HG03280 (cell line): ENCODE data around the gene C2orf72.

ENCODE experiments used
- ATAC-seq: cut with Tn5 transposase; IDR thresholded peaks from one replicate; pipeline ENCODE4 v1.9.1; 2021; ENCODE audit warnings: mild to moderate bottlenecking, moderate library complexity; ENCODE audit not compliant: unreplicated experiment

Gene C2orf72

DNA sequence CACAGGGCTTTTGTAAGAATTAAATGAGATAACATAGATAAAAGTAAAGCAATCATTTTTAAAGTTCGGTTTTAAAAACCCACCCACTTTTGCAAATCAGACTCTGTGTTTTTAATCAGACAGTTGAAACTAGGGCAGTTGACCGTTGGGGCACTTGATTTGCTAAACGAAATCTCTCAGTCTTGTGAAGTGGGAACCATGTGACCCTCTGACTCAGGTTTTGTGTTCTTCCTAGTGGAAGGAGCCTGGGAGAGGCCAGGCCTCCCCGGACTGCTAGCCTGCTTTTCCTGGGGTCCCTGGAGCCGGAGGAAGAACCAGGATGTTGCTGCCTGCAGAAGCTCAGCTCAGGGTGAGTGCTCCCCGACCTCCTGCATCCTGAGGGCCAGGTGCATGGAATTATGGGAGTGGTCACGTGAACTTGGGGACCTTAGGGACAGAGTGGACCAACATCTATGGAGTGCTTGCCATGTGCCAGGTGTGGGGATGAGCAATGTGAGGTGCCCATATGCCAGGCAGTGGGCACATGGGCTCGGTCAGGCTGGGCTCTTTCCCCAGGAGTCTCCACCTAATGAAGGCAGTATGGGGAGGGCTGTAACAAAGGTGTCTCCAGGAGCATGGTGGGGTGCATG lies 3.9 kb downstream of the C2orf72 start:
- no peak for ATAC-seq

DNA sequence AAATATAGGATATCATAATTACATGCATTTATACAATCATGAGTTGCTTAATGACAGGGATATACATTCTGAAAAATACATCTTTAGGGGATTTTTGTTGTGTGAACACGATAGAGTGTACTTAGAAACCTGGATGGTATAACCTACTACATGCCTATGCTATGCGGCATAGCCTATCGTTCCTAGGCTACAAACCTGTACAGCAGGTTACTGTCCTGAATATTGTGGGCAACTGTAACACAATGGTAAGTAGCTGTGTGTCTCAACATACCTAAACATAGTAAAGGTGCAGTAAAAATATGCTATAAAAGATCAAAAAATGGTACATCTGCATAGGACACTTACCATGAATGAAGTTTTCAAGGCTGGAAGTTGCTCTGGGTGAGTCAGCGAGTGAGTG lies 6.5 kb downstream of the C2orf72 start:
- no peak for ATAC-seq

DNA sequence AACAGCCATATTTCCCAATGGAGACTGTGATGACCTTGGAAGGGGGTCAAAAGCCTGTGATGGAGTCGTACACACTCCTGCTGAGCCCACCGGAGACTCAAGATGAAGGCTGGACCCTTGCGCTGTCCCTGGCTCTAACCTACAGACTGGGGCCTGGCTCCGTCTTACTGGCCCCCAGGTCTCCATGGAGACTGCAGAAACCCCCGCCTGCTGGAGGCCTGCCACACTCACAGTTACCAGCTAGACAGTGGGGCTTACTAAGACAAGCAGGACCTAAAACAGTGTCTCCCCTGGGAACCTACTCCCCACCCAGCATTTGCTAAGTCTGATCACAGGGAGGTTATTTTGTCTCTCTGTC lies 9.6 kb downstream of the C2orf72 start:
- no peak for ATAC-seq

DNA sequence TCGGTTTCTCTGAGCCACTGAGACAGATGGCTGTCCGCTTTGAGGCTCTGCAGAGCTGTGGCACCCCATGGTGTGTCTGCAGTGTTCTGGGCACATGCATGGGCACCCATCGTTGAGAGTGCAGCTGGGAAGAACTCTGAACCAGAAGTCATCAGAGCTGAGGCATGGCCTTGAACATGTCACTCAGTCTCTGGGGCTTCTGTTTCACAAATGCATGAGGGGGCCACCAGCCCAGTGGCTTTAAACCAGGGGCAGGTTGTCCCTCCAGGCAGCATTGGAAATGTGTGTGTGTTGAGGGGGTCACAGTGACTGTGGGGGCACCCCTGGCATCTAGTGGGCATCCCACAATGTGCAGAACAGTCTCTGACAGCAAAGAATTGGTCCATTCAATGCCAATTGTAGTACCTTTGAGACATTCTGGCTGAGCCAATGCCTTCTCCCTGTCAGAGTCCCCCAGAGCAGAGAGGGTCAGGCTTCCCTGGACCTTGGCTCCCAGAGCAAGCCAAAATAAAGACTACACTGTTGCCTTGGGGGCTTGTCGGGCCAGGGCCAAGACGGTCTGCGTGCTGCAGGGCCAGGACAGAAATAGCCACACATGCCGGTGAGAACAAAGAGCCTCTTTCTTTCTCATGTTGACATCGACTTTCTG lies 10.1 kb downstream of the C2orf72 start:
- ATAC-seq, result no peak

DNA sequence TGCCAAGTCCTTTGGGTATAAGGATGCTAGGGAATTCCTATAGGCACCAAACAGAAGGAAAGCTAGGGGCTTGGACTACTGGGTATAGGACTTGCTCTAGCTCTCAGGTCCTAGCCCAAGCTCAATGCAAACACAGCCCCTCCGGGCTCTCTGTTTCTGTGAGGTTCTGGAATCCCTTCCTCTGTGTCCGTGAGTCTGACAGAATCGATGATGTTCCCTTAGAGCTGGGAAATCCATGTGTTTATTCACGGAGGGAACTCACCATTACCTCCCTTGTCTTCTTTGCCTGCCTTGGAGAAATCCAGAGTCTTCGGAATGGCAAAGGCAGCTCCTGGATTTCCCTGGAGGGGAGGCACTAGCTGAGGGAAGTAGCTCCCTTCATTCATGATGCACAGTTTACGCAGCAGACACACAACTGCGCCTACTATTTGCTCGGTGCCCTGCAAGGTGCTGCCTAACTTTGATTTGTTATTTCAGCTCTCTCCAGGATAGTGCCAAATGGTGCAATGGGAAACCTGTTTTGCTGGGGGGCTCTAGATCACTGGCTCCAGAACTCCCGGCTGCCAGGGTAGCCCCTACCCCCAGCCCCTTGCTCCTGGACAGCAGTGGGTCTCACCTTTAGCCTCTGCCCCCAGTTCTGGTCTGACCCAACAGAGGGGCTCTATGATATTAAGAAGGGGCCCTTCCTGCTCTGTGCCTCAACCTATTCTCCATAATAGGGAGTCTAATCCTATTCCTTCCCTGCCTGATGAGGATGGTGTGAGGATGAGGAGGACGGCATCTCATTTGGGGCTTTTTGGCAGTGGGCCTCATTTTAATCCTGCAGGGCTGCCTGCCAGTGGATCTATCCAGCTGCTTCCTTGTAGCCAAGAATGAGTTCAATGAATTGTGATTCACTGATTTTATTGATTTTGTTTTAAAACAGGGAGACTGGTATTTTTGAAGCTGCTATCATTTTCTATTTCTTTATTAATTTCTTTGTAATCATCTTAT lies 10.9 kb downstream of the C2orf72 start:
- no peak for ATAC-seq

DNA sequence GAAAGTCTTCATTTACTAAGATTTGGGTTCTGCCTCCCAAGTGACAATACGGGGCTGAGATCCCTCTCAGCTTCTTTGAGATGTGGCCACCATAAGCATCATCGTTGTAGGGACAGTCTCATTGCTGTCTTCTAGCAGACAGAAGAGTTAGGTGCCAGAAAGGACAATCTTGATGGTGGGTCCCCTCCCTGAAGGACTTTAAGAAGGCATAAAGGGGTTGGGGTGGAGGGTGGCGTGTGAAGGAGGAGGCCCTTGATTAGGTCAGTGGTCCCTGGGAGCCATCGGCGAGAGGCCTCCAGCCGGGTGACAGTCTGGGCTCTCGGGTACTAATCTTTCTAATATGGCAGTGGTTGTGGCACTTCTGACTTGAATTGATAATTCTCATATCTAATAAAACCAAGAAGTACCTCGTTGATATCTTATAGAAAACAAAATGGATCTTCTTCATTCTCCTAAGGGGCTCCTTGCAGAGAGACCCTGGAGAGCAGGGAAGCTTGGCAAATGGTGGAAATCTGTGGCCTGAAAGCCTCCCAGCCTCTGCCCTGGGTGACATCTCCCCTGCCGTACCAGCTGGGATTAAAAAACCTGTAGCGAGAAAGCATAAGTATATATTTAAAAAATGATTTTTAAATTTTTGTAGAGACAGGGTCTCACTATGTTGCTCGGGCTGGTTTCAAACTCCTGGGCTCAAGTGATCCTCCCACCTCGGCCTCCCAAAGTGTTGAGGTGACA lies 12.1 kb downstream of the C2orf72 start:
- ATAC-seq, result no peak

DNA sequence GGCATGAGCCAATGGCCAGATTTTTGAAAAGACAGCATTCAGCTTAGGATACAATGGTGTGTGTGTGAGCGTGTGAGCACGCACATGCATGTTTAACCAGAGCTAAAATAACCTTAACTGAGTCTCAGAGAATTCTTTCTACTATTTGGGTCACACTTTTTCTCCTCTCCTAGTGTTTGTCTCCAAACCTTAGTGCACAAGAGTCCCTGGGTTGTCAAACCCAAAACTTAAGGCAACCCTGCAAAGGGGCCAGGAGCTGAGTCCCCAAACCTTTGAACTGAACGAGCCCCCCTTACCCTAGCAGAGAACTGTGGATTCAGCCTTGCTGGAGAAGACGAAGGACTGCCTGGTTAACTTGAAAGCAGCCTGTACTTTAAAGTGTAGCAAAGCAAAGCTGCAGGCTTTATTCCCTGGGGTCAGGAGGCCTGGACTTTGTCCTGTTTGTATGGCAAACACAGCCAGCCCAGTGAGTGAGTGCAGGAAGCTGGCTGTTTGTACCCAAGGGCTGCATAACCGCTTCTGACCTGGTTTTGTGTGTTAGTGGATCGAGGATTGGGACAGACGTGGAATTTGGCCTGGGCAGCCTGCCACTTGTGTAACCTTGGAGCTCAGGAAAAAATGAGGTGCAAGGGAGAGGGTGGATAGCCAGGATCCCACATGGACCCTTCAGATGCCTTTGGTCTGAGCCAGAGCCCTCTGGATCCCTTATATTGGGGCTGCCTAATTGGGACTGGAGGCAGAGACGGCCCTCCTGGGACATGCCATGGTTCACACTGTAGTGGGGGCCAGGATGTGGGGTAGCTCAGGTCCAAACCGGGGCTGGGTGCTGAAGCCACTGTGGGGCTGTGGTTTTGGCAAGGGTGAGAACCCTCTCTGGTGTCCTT lies 12.9 kb downstream of the C2orf72 start:
- no peak for ATAC-seq

DNA sequence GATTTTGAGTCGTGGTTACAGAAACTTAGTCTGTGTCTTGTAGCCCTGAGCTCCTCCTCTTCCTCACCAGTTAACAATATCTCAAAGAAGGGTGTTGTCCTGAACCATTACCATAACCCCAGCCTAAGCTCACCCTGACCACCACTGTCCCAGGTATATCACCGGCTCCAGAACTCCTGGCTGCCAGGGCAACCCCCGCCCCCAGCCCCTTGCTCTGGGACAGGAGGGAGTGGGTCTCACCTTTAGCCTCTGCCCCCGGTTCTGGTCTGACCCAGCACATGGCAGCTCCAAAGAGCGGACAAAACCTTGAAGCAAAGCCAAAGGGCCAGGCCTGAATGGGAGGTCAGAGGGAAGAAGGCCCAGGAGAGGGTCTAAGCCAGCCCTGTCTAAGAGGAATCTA lies 13.8 kb downstream of the C2orf72 start:
- no peak for ATAC-seq

DNA sequence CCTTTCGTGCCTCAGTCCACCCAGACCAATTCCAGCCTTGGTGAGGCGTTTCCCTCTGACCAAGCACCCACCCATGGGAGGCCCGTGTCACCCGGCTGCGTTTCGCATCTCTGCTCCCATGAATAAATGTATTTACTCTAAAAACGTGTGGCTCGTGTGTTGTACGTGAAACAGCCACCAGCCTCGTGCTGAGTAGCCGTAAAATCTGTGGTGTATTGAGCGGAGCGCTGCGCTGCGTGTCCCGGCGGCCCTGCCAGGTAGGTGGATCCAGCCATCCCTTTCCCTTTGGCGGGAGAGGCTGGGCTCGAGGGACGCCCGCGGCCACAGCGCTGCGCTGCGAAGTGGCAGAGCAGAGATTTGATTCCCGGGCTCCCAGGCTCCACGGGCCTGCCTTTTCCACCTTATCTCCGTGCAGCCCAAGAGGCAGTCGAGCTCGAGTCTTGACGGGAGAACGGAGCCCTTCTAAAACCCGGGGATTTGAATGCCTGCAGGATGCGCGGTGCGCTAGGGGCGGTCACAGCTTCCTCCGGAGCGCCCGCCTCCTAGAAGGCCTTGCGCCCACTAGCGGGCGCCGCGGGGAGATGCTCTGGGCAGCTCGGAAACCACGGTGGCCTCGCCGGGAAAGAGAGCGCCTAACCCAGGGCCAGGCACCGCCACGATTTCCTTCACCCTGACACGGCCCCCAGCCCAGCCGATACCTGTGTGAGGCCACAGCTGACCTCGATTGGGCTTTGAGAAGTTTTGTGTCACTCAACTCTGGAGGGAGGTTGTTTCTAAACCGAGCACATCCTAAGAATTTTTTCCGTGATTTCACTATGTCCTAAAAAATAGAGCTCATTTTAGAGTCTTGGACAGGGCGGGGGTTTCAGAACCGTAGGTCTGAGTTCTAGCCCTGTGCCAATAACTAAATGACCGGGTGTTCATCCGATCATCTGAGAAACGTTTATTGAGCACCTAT lies 15.4 kb downstream of the C2orf72 start:
- ATAC-seq, result peak; percentile 64

DNA sequence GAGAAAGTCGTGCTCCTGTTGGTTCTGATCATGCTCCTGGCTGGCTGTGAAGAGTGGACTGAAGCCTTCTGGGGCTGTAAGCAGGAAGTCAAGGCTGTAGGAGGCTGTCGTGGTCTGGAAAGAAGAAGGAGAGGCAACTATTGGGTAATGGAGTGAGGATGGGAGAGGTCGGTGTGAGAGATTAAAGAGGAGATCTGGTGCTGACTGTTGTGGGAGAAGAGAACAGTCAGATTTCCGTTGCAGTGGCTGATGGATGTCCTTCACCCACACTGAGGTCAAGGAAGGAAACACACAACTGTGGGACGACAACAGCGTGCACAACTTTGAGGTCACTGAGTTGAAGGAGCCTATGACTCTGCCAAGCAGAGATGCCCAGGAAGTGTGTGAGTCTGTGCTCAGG lies 16.5 kb downstream of the C2orf72 start:
- ATAC-seq, result no peak

DNA sequence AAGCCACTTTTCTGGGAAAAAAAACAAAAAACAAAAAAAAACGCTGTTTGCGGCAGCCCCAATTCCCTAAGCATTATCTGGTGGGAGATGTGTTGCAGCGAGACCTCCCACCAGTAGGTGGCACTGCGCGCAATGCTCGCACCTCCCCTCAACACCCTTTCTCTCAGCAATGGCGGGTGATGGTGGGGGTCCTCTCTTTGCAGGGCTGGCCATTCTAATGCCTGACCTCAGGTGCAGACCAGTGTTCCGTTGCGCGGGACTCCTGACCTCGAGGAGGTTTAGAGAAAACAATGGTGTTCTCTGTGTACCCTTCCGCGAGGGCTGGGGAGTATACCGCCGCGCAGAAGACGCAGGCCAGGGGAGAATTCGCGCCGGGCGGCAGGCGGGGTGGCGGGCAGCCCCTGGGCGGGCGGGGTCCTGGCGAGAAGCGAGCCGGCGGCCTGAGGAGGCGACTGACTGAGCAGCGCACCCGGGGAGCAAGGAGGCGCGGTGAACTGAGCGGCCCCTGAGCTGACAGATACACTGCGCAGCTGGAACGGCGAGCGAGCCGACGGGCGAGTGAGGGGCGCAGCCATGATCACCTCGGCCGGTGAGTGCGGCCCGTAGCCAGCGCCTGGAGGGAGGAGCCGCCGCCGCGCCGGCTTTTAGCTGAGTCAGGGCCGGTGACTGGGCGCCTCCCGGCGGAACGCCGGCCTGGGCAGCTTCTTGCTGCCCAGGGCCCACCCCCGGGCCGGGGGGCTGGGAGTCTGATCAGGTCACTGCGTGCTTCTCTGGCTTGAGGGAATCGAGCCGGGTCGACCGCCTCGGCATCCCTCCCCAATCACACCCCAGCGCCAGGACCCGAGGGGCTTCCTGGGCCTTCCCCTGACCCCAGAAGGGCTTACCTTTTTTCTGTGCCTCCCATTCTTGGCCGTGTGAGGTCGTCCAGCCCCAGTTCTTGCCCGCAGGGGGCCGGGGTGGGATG lies 19.4 kb downstream of the C2orf72 start, which contains the start of gene PSMD1:
Gene PSMD1 (plus strand): TSS at position 415 of the 964 bp plus-strand sequence. CDS start 159 bp downstream, at position 574.
- peak; percentile 75 for ATAC-seq

DNA sequence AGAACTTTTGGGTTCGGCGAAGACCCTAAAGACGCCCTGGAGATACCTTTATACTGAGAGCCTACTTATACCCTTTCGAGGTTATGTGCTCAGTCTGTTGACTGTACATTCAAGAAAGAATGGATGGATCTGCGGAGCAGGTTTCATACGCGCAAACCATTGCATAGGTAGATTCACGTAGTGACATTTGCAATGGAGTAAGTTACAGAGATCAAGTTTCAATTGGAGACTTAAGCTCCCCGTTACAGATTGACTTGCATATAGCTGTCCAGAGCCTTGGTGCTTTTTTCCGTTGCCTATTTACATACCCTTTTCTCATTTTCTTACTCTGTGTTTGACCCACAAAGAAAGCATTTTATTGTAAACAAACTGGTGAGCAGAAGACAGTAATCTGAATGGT lies 20.3 kb downstream of the C2orf72 start:
- no peak for ATAC-seq

DNA sequence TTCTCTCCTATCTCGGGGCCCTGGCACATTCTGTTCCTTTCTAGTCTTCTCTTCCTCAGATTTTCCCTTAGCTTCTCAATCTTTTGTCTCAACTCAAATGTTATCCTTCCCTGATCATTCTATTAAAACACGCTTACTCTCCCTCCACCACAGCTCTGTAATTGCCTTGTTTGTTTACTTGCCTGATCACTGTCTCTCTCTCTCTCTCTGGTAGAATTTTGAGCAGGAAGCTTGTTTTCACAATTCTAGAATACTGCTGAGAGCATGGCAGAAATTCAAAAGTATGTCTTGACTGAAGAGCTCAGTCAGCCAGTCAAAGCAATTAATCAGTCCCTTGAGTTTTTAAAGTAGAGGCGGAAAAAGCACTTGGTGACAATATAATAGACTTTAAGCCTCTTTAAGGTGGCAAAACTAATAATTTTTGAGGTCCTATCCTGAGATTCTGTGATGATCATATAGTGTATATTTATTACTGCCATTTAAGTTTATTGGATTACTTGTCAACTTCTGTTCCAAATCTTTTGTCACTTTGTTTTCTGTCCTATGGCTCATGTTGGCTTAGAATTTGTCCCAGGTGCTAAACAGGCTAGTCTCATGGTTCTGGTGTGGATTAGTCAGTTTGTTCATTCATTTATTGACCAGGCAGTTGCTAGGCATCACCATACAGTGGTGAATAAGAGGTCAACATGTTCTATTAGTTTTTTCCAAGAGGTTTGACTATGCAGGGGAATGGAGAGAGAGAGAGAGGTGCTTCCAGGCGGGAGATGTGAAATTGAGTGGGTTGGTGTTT lies 21.6 kb downstream of the C2orf72 start:
- no peak for ATAC-seq

DNA sequence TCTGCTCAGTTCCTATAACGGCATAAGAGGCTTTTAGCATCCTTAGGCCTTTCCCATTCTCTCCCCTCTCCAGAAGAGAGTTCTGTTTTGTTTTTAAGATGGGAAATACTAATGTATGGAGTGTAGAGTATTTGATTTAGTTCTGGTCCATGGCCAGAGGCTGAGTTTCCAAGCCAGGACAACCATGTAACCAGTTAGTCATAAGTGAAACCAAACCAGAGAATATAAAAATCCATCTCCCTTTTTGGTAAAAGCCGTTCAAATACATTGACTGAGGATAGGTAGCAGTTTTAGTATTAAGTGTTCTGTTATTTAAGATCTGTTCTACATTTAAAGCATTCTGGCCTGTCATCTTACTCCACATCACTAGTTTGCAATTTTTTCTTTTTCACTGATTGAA lies 22.4 kb downstream of the C2orf72 start:
- no peak for ATAC-seq

DNA sequence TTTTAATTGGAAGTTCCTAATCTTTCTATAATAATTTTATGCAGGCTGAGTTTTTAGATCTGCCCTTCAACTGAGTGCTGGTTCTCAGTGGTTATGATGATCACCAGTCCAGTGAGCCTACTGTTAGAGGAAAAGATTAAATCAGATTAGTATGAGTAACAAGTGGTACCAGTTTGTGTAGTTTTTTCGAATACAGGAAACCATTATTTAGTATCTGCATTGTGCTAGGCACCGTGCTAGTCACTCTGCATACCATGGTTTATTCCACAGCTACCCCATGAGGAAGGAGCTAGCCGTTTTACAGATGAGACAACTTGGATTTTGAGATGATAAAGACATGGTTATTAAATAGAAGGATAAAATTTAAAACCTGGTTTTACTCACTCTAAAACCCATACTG lies 25.5 kb downstream of the C2orf72 start:
- ATAC-seq, result no peak

DNA sequence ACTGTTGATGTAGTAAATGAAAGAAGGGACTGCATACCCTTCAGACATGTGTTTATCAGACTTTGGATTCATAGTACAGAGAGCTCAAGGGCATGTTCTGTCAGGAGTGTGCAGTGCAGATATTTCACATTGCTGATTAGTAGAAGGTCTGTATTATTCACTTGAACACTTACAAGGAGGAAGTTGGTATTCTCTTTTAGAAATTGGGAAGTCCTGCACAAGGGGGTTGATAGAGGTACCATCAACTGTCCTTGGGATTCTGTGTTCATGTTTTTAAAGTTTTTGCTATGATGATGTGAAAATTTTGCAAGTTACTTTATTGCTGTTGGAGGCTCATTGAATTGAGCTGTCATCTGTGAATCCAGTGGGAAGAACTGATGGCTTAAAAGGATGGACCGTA lies 26.0 kb downstream of the C2orf72 start:
- no peak for ATAC-seq

DNA sequence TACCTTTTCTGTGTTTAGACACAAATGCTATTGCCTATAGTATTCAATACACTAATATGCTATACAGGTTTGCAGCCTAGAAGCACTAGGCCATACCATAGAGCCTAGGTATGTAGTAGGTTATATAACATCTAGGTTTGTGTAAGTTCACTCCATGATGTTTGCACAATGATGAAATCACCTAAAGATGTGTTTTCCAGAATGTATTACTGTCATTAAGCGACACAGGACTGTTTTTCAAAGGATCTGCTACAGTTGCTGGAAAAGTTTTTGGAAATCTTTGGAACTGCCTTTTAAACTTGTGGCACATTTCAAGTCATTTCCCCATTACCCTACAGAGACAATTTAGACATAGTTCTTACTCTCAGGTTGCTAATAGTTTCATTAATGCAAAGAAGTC lies 28.6 kb downstream of the C2orf72 start:
- no peak for ATAC-seq
